Heart left ventricle (tissue), 16 donors: ENCODE measurements around the gene PNPLA1. TPM values are rescaled to one million over a fixed set of nuclear protein-coding genes. Genes with fewer than 3 reads are reported as not detected.

ENCODE experiments used
- ATAC-seq, 4 donors: fragments of 200-7000 bp; cut with Tn5 transposase; one replicate each; pipeline ENCODE4 v1.9.1; 2020 to 2022; ENCODE audit warnings: moderate library complexity in 4 of 4, mild to moderate bottlenecking in 3 of 4, moderate number of reproducible peaks in 1 of 4
- DNase-seq, 5 donors: peaks; one replicate each; pipeline ENCODE4 v3.0.0-alpha.2; 2020
- H3K27ac ChIP-seq, 12 donors: fragments of 200-600 bp; sonication (generic) in 4 of 12; one replicate each; pipeline versions ENCODE4 v1.5.0 to v1.8.0; 2016 to 2022; ENCODE audit warnings: mild to moderate bottlenecking in 2 of 12
- H3K27me3 ChIP-seq, 9 donors: fragments of 200-600 bp; sonication (generic) in 2 of 9; one replicate each; pipeline versions ENCODE4 v1.5.1 to v1.8.0; 2016 to 2022; ENCODE audit warnings: mild to moderate bottlenecking in 3 of 9
- H3K36me3 ChIP-seq, 9 donors: fragments of 200-600 bp; sonication (generic) in 2 of 9; one replicate each; pipeline versions ENCODE4 v1.5.0 to v1.8.0; 2018 to 2022; ENCODE audit warnings: mild to moderate bottlenecking in 2 of 9
- H3K4me1 ChIP-seq, 12 donors: fragments of 200-600 bp; sonication (generic) in 4 of 12; one replicate each; pipeline versions ENCODE4 v1.5.0 to v1.8.0; 2016 to 2022; ENCODE audit warnings: mild to moderate bottlenecking in 3 of 12
- H3K4me3 ChIP-seq, 12 donors: fragments of 200-600 bp; sonication (generic) in 4 of 12; one replicate each; pipeline versions ENCODE4 v1.5.0 to v1.8.0; 2017 to 2022; ENCODE audit warnings: mild to moderate bottlenecking in 9 of 12, moderate library complexity in 4 of 12
- H3K9me3 ChIP-seq, 12 donors: fragments of 200-600 bp; sonication (generic) in 4 of 12; one replicate each; pipeline versions ENCODE4 v1.5.0 to v1.8.0; 2016 to 2022; ENCODE audit warnings: mild to moderate bottlenecking in 1 of 12
- CTCF ChIP-seq, 12 donors: fragments of 200-600 bp; sonication (generic) in 4 of 12; IDR thresholded peaks; one replicate each; pipeline versions ENCODE4 v1.5.0 to v1.8.0; 2018 to 2022; ENCODE audit warnings: antibody characterized with exemption in 12 of 12, mild to moderate bottlenecking in 5 of 12
- POLR2A ChIP-seq, 2 donors: fragments of 450-650 bp; IDR thresholded peaks; one replicate each; pipeline ENCODE4 v1.6.1; 2017; ENCODE audit warnings: antibody characterized with exemption in 2 of 2, mild to moderate bottlenecking in 2 of 2, moderate library complexity in 2 of 2
- WGBS, 4 donors: extraction: QIAGEN DNeasy Blood & Tissue Kit in 2 of 4; methylation state at CpG; one replicate each; pipeline versions ENCODE4 v1.1.5 to v1.1.7; 2013 to 2018; 5-methylcytosine and 5-hydroxymethylcytosine counted together
- intact Hi-C, 10 donors: fragments of 100-400 bp; cut with DNase I; formaldehyde crosslinking; loops; one replicate each; pipeline versions ENCODE4 v1.11.1 to v1.14.2; 2022
- polyA plus RNA-seq, 2 donors: library from polyadenylated mRNA; stranded (reverse); fragments of 200-250 nt; gene quantifications; one replicate each; pipeline ENCODE4 v1.2.3, GENCODE V29; 2013
- total RNA-seq, 9 donors: library from RNA; depleted of rRNA in 2 of 9; stranded (reverse); fragments of >200 nt in 2 of 9; fragmentation: NEBNext Ultra II Directional in 3 of 9; extraction: Animal tissue kit (Norgen Biotek cat#: 25700) in 3 of 9; gene quantifications; one replicate each; pipeline versions ENCODE4 v1.1.0 to v1.2.4, GENCODE V29; 2016 to 2023
- donor health status: ischemic (EF 13 %, LVEDD 7.1; RV severe dilation, severe dysfunction).
- donor health status: healthy with polysubstance abuse.
- donor health status: DM: no; HTN: yes; CAD: no.
- donor health status: DM: no; HTN: no; CAD: no.
- donor health status: ischemic (EF 25% LVEDD 6.9; RV normal size, moderate dysfunction).
- donor health status: ischemic (EF 25% LVEDD 5.7; RV mildly dilated, moderate dysfunction).
- donor health status: healthy.
- donor health status: DM: yes; HTN: yes; CAD: no.
- donor health status: ischemic (EF 35%, LVEDD 5.7; RV mildly dilated, moderate dysfunction).
- donor health status: nonischemic (EF 11% LVEDD 7.7; RV severe dilation, severe dysfunction).
- donor health status: DM: yes; HTN: yes; CAD: no.
- donor health status: PGD.
- donor health status: ischemic (EF 29% LVEDD 5.4; RV normal size, mild dysfunction).
- donor health status: nonischemic (EF 23%, LVEDD 6.1; RV moderate dilation, normal function).

PNPLA1 gene
- total and polyA plus RNA-seq, 11 donors = 0.06 to 0.41 TPM; not detected in 9

- DNase-seq = no peak
- peaks cover 10 to 62% (median 20%) of the 10 kb centered on the region in 9 donors for H3K27me3 ChIP-seq
- no peak overlapping the region for H3K4me3 ChIP-seq
- 53 to 72% (median 63%) methylated on average over 1 of the region's 1 CpG for WGBS, 4 donors
- H3K4me1 ChIP-seq = peaks cover 0 to 11% (median 0%) of the 10 kb centered on the region in 12 donors
- H3K9me3 ChIP-seq = peaks cover 0 to 8% (median 0%) of the 10 kb centered on the region in 12 donors
- TF ChIP-seq POLR2A (IDR thresholded peaks at IDR 0.05) (no peak), CTCF (IDR thresholded peaks at IDR 0.05) (no peak)
- intact Hi-C loops = no loop called here
- H3K27ac ChIP-seq = no peak overlapping the region
- ATAC-seq = no peak
- no peaks in the 10 kb centered on the region for H3K36me3 ChIP-seq
Observed at GRCh38 chr6:36285797-36286196, 15.9 kb downstream of the PNPLA1 start.

GRCh38 chr6:36286858-36287257 is 17.0 kb downstream of the PNPLA1 start:
- H3K36me3 ChIP-seq = no peaks in the 10 kb centered on the region
- peaks cover 10 to 68% (median 22%) of the 10 kb centered on the region in 9 donors for H3K27me3 ChIP-seq
- no peak overlapping the region for H3K27ac ChIP-seq
- peaks cover 0 to 8% (median 0%) of the 10 kb centered on the region in 12 donors for H3K9me3 ChIP-seq
- intact Hi-C loops = no loop called here
- H3K4me1 ChIP-seq = peaks cover 0 to 21% (median 0%) of the 10 kb centered on the region in 12 donors
- 67 to 79% (median 76%) methylated on average over 5 of the region's 5 CpGs for WGBS, 4 donors
- ATAC-seq (no peak), DNase-seq (no peak)
- H3K4me3 ChIP-seq = no peak overlapping the region
- TF ChIP-seq POLR2A (IDR thresholded peaks at IDR 0.05) = no peak

- Histone ChIP-seq H3K27ac (no peak overlapping the region), H3K36me3 (no peaks in the 10 kb centered on the region), H3K9me3 (no peaks in the 10 kb centered on the region), H3K4me3 (no peak overlapping the region), H3K27me3 (peaks cover 10 to 53% (median 21%) of the 10 kb centered on the region in 9 donors), H3K4me1 (peaks cover 0 to 21% (median 0%) of the 10 kb centered on the region in 12 donors)
- DNase-seq = no peak
- 77 to 83% (median 81%) methylated on average over 7 of the region's 7 CpGs for WGBS, 4 donors
- intact Hi-C loops = no loop called here
- no peak for ATAC-seq
- TF ChIP-seq POLR2A (IDR thresholded peaks at IDR 0.05) (no peak), CTCF (IDR thresholded peaks at IDR 0.05) (no peak)
Observed at GRCh38 chr6:36289281-36289878, 19.5 kb downstream of the PNPLA1 start.

GRCh38 chr6:36290668-36291620 is 21.1 kb downstream of the PNPLA1 start:
- Histone ChIP-seq H3K27me3 (peaks cover 0 to 40% (median 6%) of the 10 kb centered on the region in 9 donors), H3K9me3 (no peaks in the 10 kb centered on the region), H3K36me3 (no peaks in the 10 kb centered on the region), H3K27ac (no peak overlapping the region), H3K4me1 (peaks cover 0 to 21% (median 0%) of the 10 kb centered on the region in 12 donors), H3K4me3 (peak overlapping the region in 1 of 12 donors; percentile 19)
- ATAC-seq = peak in 2 of 4 donors; percentile 37 to 55
- no peak for TF ChIP-seq POLR2A (IDR thresholded peaks at IDR 0.05)
- TF ChIP-seq CTCF (IDR thresholded peaks at IDR 0.05) = no peak
- intact Hi-C loops = no loop called here
- DNase-seq = no peak
- WGBS, 4 donors = 64 to 69% (median 65%) methylated on average over 16 to 23 of the region's 23 CpGs
